ENCODE results near the gene VPS9D1. TPM values are rescaled to one million over a fixed set of nuclear protein-coding genes. Genes with fewer than 3 reads are reported as not detected.

VPS9D1 gene
- total RNA-seq, 1 donor from 2014 or later = 12.6 TPM

DNA sequence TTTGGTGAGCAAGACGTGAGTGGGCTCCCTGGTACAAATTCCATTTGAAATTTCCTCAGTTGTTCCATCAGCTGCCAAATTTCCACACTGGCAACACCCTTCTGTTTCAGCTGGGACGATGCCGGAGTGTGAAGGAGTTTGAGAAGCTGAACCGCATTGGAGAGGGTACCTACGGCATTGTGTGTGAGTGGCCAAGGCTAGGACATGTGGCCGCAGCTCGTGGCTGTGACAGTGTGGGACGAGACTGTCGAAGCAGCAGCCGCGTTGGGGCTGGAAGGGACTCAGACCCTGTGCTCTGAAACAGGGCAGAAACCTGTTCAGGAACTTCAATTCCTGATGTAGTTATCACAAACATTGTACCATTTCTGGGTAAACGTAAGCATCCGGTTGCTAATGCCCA lies 31.6 kb downstream of the VPS9D1 start:
- no peak overlapping the region for H3K27ac ChIP-seq (replicated peaks)
- H3K27me3 ChIP-seq (ENCODE audit: low read depth) = no peaks in the 10 kb centered on the region
- H3K36me3 ChIP-seq = peaks cover 34% of the 10 kb centered on the region
- H3K4me1 ChIP-seq = peaks cover 21% of the 10 kb centered on the region
- no peaks in the 10 kb centered on the region for H3K9me3 ChIP-seq (replicated peaks)
- no peak for TF ChIP-seq CTCF (IDR thresholded peaks at IDR 0.05; ENCODE audit: borderline replicate concordance)
- no peak for DNase-seq
- intact Hi-C loops (cut with micrococcal nuclease) = no loop called here
- no peak overlapping the region for H3K4me3 ChIP-seq

DNA sequence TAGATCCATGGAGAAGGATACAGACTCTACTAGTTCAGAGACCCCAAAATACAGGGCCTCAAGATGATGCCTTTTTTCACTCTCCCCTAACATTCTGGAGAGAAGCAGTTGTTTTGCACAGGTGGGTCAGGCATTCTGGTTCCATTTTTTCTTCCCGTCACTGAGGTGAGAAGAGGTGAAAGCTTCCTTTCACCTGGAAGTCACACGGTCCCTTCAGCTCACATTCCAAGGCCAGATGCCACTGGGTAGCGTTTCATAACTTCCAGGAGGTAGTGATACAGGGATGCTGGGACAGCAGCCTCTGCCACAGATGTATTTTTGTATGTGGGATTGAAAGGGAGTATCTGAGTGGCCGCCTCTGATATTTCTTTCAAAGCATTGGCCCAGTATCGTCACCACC lies 32.3 kb downstream of the VPS9D1 start:
- Histone ChIP-seq H3K4me1 (peaks cover 21% of the 10 kb centered on the region), H3K36me3 (peaks cover 26% of the 10 kb centered on the region), H3K27ac (replicated peaks) (no peak overlapping the region), H3K4me3 (no peak overlapping the region), H3K27me3 (ENCODE audit: low read depth) (no peaks in the 10 kb centered on the region), H3K9me3 (replicated peaks) (no peaks in the 10 kb centered on the region)
- DNase-seq = no peak
- TF ChIP-seq CTCF (IDR thresholded peaks at IDR 0.05; ENCODE audit: borderline replicate concordance) = no peak
- intact Hi-C loops (cut with micrococcal nuclease) = no loop called here

- no peaks in the 10 kb centered on the region for H3K27me3 ChIP-seq (ENCODE audit: low read depth)
- H3K27ac ChIP-seq (replicated peaks) = peak overlapping the region; percentile 94
- peaks cover 15% of the 10 kb centered on the region for H3K36me3 ChIP-seq
- peak overlapping the region; percentile 95 for H3K4me3 ChIP-seq
- peaks cover 21% of the 10 kb centered on the region for H3K4me1 ChIP-seq
- no peak for DNase-seq
- intact Hi-C loops (cut with micrococcal nuclease) = no loop called here
- no peaks in the 10 kb centered on the region for H3K9me3 ChIP-seq (replicated peaks)
- no peak for TF ChIP-seq CTCF (IDR thresholded peaks at IDR 0.05; ENCODE audit: borderline replicate concordance)
Measured at GRCh38 chr16:89687092-89687940, 33.4 kb downstream of the VPS9D1 start.

DNA sequence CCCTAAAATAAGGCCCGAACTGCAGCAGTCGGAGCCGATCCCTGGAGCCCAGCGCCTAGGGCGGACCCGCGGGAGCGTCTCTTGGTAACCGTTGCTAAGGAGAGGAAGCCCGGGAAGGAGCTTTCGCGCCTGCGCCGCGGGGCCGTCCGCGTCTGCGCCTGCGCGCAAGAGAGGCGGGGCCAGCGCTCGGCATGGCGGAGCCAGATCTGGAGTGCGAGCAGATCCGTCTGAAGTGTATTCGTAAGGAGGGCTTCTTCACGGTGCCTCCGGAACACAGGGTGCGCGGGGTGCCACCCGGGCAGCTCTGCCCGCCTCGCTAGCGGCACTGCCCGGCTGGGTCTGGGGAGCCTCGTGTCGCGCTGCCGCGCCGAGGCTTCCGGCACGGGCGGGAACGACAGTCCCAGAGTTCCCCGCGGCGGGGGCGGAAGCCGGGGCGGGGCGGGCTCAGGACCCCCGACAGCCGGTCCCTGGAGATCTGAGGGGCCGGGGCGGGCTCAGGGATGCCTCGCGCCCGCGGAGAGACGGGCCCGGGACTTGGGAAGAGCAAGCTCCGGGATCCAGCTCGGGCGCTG lies 34.1 kb downstream of the VPS9D1 start, which contains the start of gene CDK10:
TSS of gene CDK10 (plus strand) at position 170 of the 572 bp plus-strand sequence. CDS start at position 192, 22 bp downstream.
- peak; percentile 84 for DNase-seq
- peaks cover 8% of the 10 kb centered on the region for H3K36me3 ChIP-seq
- peak within 1 kb of the TSS; percentile 94 for H3K27ac ChIP-seq (replicated peaks)
- intact Hi-C loops (cut with micrococcal nuclease) = no loop called here
- TF ChIP-seq CTCF (IDR thresholded peaks at IDR 0.05; ENCODE audit: borderline replicate concordance) = peak; percentile 11
- H3K27me3 ChIP-seq (ENCODE audit: low read depth) = no peaks in the 10 kb centered on the region
- peaks cover 21% of the 10 kb centered on the region for H3K4me1 ChIP-seq
- peak within 1 kb of the TSS; percentile 95 for H3K4me3 ChIP-seq
- no peaks in the 10 kb centered on the region for H3K9me3 ChIP-seq (replicated peaks)

GRCh38 chr16:89685916-89686315 lies 34.8 kb downstream of the VPS9D1 start:
- H3K36me3 ChIP-seq = peaks cover 3% of the 10 kb centered on the region
- no peak for DNase-seq
- no peaks in the 10 kb centered on the region for H3K27me3 ChIP-seq (ENCODE audit: low read depth)
- H3K4me3 ChIP-seq = peak overlapping the region; percentile 95
- TF ChIP-seq CTCF (IDR thresholded peaks at IDR 0.05; ENCODE audit: borderline replicate concordance) = no peak
- intact Hi-C loops (cut with micrococcal nuclease) = no loop called here
- H3K27ac ChIP-seq (replicated peaks) = no peak overlapping the region
- no peaks in the 10 kb centered on the region for H3K9me3 ChIP-seq (replicated peaks)
- peaks cover 21% of the 10 kb centered on the region for H3K4me1 ChIP-seq

All from left ventricle myocardium inferior (tissue), 1 donor.